GM23338 (cell line): ENCODE measurements around the gene PDE6H. TPM values are rescaled to one million over a fixed set of nuclear protein-coding genes. Genes with fewer than 3 reads are reported as not detected.

ENCODE experiments used
- ATAC-seq: fragments of 200-7000 bp; cut with Tn5 transposase; 3 replicates; pipeline ENCODE4 v1.9.1; 2020
- DNase-seq: peaks from one replicate; pipeline ENCODE4 v3.0.0-alpha.2; 2015; ENCODE audit warnings: low spot score
- H2AFZ ChIP-seq: fragments of 200-600 bp; sonication (generic); 2 replicates; pipeline ENCODE4 v1.8.0; 2016; ENCODE audit warnings: antibody characterized with exemption, mild to moderate bottlenecking, moderate library complexity
- H3F3A ChIP-seq: fragments of 200-600 bp; sonication (generic); replicated peaks from 2 replicates; pipeline ENCODE4 v1.8.0; 2017; ENCODE audit warnings: antibody characterized with exemption, mixed run types, low read depth
- H3K27ac ChIP-seq: fragments of 200-600 bp; sonication (generic); 2 replicates; pipeline ENCODE4 v1.6.1; 2016; ENCODE audit warnings: low read depth
- H3K27me3 ChIP-seq: fragments of 200-600 bp; sonication (generic); 2 replicates; pipeline ENCODE4 v1.8.0; 2016; ENCODE audit warnings: mild to moderate bottlenecking, mixed run types, moderate library complexity; ENCODE audit not compliant: insufficient read depth
- H3K36me3 ChIP-seq: fragments of 200-600 bp; sonication (generic); 2 replicates; pipeline ENCODE4 v1.8.0; 2016; ENCODE audit warnings: mild to moderate bottlenecking; ENCODE audit not compliant: insufficient read depth
- H3K4me1 ChIP-seq: fragments of 200-600 bp; sonication (generic); 2 replicates; pipeline ENCODE4 v1.8.0; 2016; ENCODE audit warnings: mild to moderate bottlenecking, moderate library complexity; ENCODE audit not compliant: insufficient read depth
- H3K4me2 ChIP-seq: fragments of 200-600 bp; sonication (generic); 2 replicates; pipeline ENCODE4 v1.7.1; 2017; ENCODE audit warnings: mixed run types
- H3K4me3 ChIP-seq: fragments of 200-600 bp; sonication (generic); 2 replicates; pipeline ENCODE4 v1.6.1; 2016; ENCODE audit warnings: mixed run types
- H3K79me2 ChIP-seq: fragments of 200-600 bp; sonication (generic); replicated peaks from 2 replicates; pipeline ENCODE4 v1.8.0; 2017; ENCODE audit warnings: mild to moderate bottlenecking; ENCODE audit not compliant: insufficient read depth
- H3K9me2 ChIP-seq: fragments of 200-600 bp; sonication (generic); 2 replicates; pipeline ENCODE4 v1.8.0; 2017; ENCODE audit not compliant: insufficient read depth
- H4K20me1 ChIP-seq: fragments of 200-600 bp; sonication (generic); replicated peaks from 2 replicates; pipeline ENCODE4 v1.8.0; 2017; ENCODE audit warnings: mild to moderate bottlenecking; ENCODE audit not compliant: insufficient read depth
- H3K27ac Mint-ChIP-seq: 2 replicates; pipeline ENCODE4 v1.8.0; 2020; ENCODE audit warnings: inconsistent platforms, mild to moderate bottlenecking, moderate library complexity, mixed read lengths
- H3K27me3 Mint-ChIP-seq: 3 replicates; pipeline ENCODE4 v1.8.0; 2022; ENCODE audit warnings: low read depth, mild to moderate bottlenecking, moderate library complexity, mixed read lengths, inconsistent platforms; ENCODE audit not compliant: insufficient read depth, poor library complexity
- H3K36me3 Mint-ChIP-seq: 3 replicates; pipeline ENCODE4 v1.8.0; 2021; ENCODE audit warnings: low read depth, mild to moderate bottlenecking, inconsistent platforms, moderate library complexity, mixed read lengths
- H3K4me1 Mint-ChIP-seq: 3 replicates; pipeline ENCODE4 v1.8.0; 2020; ENCODE audit warnings: mild to moderate bottlenecking, inconsistent platforms, mixed read lengths
- H3K4me3 Mint-ChIP-seq: 3 replicates; pipeline ENCODE4 v1.8.0; 2021; ENCODE audit warnings: moderate library complexity, mild to moderate bottlenecking, inconsistent platforms, mixed read lengths
- H3K9me3 Mint-ChIP-seq: 3 replicates; pipeline ENCODE4 v1.8.0; 2020; ENCODE audit warnings: moderate library complexity, mild to moderate bottlenecking, inconsistent platforms, mixed read lengths
- CREB1 ChIP-seq: fragments of 250-450 bp; sonication (Bioruptor Pico); IDR thresholded peaks from 2 replicates; pipeline ENCODE4 v1.5.0; 2020; ENCODE audit warnings: low read depth, mild to moderate bottlenecking, moderate library complexity
- EZH2 ChIP-seq: fragments of 200-600 bp; sonication (generic); IDR thresholded peaks from one replicate; pipeline ENCODE4 v1.8.0; 2017; ENCODE audit warnings: antibody characterized with exemption, mild to moderate bottlenecking, low read depth; ENCODE audit not compliant: unreplicated experiment
- EZH2phosphoT487 ChIP-seq: fragments of 200-600 bp; sonication (generic); IDR thresholded peaks from one replicate; pipeline ENCODE4 v1.8.1; 2018; ENCODE audit warnings: antibody characterized with exemption; ENCODE audit not compliant: unreplicated experiment
- JUNB ChIP-seq: IDR thresholded peaks from one replicate; pipeline ENCODE4 v1.6.1; 2016; ENCODE audit warnings: antibody characterized with exemption; ENCODE audit not compliant: unreplicated experiment
- NANOG ChIP-seq: IDR thresholded peaks from 2 replicates; pipeline ENCODE4 v1.6.1; 2016; ENCODE audit warnings: antibody characterized with exemption, borderline replicate concordance
- STAT1 ChIP-seq: IDR thresholded peaks from one replicate; pipeline ENCODE4 v1.6.1; 2016; ENCODE audit warnings: antibody characterized with exemption; ENCODE audit not compliant: unreplicated experiment
- ZNF114 ChIP-seq: fragments of 250-450 bp; sonication (Bioruptor Pico); IDR thresholded peaks from 2 replicates; pipeline ENCODE4 v1.5.0; 2020; ENCODE audit warnings: mild to moderate bottlenecking, moderate library complexity
- ZNF331 ChIP-seq: fragments of 250-450 bp; sonication (Bioruptor Pico); IDR thresholded peaks from 2 replicates; pipeline ENCODE4 v1.5.0; 2020; ENCODE audit warnings: low read depth, mild to moderate bottlenecking, moderate library complexity
- polyA plus RNA-seq: library from polyadenylated mRNA; unstranded; fragments of >200 nt; fragmentation: Nextera tagmentation; extraction: Ambion mirVana; gene quantifications from 2 replicates; pipeline ENCODE4 v1.2.1, GENCODE V29; 2016
- total RNA-seq: library from RNA; depleted of rRNA; stranded (reverse); fragments of >200 nt; shearing (Covaris generic); gene quantifications from 2 replicates; pipeline ENCODE4 v1.2.3, GENCODE V29; 2014
- TF ChIP-seq, protein P1 (sequence below): IDR thresholded peaks from 2 replicates; pipeline ENCODE4 v1.6.1; 2016; ENCODE audit warnings: antibody characterized with exemption
- TF ChIP-seq, protein P2 (sequence below): fragments of 250-450 bp; sonication (Bioruptor Pico); IDR thresholded peaks from 2 replicates; pipeline ENCODE4 v1.5.0; 2020; ENCODE audit warnings: mild to moderate bottlenecking, moderate library complexity
- TF ChIP-seq, protein P3 (sequence below), 2 experiments: fragments of 200-600 bp in 1 of 2; sonication (generic) in 1 of 2; conservative IDR thresholded peaks; 2 replicates each; pipeline versions ENCODE4 v1.5.1 to v1.6.1; 2016 to 2017; ENCODE audit warnings: antibody characterized with exemption in 2 of 2, low read depth in 2 of 2, mild to moderate bottlenecking in 2 of 2, moderate library complexity in 1 of 2

PDE6H gene
- total and polyA plus RNA-seq, 2 experiments from 2014 or later: not detected

DNA sequence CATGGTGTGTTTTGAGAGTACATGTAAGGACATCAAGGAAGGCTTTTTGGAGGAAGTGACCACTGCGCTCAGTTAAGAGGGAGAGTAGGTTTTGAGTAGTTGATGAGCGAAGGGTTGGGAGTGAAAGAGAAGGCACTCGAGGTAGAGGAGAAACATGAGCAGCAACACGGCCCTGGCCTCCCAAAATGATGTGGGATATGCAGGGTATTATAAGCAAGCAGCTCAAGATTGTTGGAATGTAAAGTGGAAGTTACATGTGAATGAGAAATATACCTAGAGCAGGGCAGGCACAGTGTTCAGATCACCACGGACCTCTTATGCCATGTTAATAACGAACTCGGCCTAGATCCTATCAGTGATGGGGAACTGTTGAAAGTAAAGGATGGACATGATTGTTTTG, 9.3 kb upstream of the PDE6H start:
- ATAC-seq (no peak), DNase-seq (no peak)
- TF ChIP-seq CREB1 (CRISPR knock-in tag): no peak
- H4K20me1 ChIP-seq: no peaks in the 10 kb centered on the region
- no peaks in the 10 kb centered on the region; the same call in 1 of the 2 replicates for H3K9me2 ChIP-seq
- Mint-ChIP-seq H3K36me3 (no peaks in the 10 kb centered on the region), H3K27ac (no peak overlapping the region), H3K9me3 (no peaks in the 10 kb centered on the region), H3K4me3 (no peak overlapping the region), H3K4me1 (peaks cover 10% of the 10 kb centered on the region), H3K27me3 (no peaks in the 10 kb centered on the region)
- no peak overlapping the region for H2AFZ ChIP-seq
- H3K27me3 ChIP-seq: no peaks in the 10 kb centered on the region
- no peak overlapping the region for H3K27ac ChIP-seq
- H3K4me2 ChIP-seq: no peak overlapping the region
- no peaks in the 10 kb centered on the region for H3K36me3 ChIP-seq
- H3K79me2 ChIP-seq: no peaks in the 10 kb centered on the region
- no peak overlapping the region for H3K4me3 ChIP-seq
- H3F3A ChIP-seq: no peaks in the 10 kb centered on the region
- no peaks in the 10 kb centered on the region for H3K4me1 ChIP-seq

DNA sequence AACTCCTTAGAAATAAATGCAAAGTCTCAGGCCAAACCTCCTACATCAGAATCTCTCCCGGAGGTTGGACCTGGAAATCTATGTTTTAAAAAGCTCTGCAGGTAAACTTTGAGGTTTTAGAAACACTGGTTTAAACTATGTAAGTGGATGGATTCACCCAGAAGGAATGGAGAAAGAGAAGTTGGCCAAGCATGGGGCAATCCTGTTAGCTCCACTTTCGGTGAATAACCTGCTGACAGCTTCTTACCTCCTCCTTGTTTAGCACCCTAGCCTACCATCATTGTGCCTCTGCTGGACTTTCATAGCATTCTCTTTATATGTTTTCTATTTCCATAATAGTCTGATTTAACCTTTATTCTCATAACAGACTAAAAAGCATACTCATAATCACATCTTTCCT, 8.4 kb upstream of the PDE6H start:
- no peak for DNase-seq
- Mint-ChIP-seq H3K27me3 (no peaks in the 10 kb centered on the region), H3K9me3 (no peaks in the 10 kb centered on the region), H3K4me1 (peaks cover 10% of the 10 kb centered on the region), H3K36me3 (no peaks in the 10 kb centered on the region), H3K4me3 (no peak overlapping the region), H3K27ac (no peak overlapping the region)
- Histone ChIP-seq H3K4me2 (no peak overlapping the region), H3K79me2 (no peaks in the 10 kb centered on the region), H3K9me2 (no peaks in the 10 kb centered on the region; the same call in 1 of the 2 replicates), H3K27ac (no peak overlapping the region), H3K4me1 (no peaks in the 10 kb centered on the region), H4K20me1 (no peaks in the 10 kb centered on the region), H2AFZ (no peak overlapping the region), H3K4me3 (no peak overlapping the region), H3F3A (no peaks in the 10 kb centered on the region), H3K36me3 (no peaks in the 10 kb centered on the region), H3K27me3 (no peaks in the 10 kb centered on the region)
- no peak for ATAC-seq
- TF ChIP-seq, protein P1, sequence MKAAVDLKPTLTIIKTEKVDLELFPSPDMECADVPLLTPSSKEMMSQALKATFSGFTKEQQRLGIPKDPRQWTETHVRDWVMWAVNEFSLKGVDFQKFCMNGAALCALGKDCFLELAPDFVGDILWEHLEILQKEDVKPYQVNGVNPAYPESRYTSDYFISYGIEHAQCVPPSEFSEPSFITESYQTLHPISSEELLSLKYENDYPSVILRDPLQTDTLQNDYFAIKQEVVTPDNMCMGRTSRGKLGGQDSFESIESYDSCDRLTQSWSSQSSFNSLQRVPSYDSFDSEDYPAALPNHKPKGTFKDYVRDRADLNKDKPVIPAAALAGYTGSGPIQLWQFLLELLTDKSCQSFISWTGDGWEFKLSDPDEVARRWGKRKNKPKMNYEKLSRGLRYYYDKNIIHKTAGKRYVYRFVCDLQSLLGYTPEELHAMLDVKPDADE: no peak
- TF ChIP-seq CREB1 (CRISPR knock-in tag) (no peak), ZNF331 (CRISPR knock-in tag) (no peak), NANOG (no peak), EZH2phosphoT487 (no peak), STAT1 (no peak), EZH2 (no peak), ZNF114 (CRISPR knock-in tag) (no peak), JUNB (no peak)
- TF ChIP-seq, protein P2, sequence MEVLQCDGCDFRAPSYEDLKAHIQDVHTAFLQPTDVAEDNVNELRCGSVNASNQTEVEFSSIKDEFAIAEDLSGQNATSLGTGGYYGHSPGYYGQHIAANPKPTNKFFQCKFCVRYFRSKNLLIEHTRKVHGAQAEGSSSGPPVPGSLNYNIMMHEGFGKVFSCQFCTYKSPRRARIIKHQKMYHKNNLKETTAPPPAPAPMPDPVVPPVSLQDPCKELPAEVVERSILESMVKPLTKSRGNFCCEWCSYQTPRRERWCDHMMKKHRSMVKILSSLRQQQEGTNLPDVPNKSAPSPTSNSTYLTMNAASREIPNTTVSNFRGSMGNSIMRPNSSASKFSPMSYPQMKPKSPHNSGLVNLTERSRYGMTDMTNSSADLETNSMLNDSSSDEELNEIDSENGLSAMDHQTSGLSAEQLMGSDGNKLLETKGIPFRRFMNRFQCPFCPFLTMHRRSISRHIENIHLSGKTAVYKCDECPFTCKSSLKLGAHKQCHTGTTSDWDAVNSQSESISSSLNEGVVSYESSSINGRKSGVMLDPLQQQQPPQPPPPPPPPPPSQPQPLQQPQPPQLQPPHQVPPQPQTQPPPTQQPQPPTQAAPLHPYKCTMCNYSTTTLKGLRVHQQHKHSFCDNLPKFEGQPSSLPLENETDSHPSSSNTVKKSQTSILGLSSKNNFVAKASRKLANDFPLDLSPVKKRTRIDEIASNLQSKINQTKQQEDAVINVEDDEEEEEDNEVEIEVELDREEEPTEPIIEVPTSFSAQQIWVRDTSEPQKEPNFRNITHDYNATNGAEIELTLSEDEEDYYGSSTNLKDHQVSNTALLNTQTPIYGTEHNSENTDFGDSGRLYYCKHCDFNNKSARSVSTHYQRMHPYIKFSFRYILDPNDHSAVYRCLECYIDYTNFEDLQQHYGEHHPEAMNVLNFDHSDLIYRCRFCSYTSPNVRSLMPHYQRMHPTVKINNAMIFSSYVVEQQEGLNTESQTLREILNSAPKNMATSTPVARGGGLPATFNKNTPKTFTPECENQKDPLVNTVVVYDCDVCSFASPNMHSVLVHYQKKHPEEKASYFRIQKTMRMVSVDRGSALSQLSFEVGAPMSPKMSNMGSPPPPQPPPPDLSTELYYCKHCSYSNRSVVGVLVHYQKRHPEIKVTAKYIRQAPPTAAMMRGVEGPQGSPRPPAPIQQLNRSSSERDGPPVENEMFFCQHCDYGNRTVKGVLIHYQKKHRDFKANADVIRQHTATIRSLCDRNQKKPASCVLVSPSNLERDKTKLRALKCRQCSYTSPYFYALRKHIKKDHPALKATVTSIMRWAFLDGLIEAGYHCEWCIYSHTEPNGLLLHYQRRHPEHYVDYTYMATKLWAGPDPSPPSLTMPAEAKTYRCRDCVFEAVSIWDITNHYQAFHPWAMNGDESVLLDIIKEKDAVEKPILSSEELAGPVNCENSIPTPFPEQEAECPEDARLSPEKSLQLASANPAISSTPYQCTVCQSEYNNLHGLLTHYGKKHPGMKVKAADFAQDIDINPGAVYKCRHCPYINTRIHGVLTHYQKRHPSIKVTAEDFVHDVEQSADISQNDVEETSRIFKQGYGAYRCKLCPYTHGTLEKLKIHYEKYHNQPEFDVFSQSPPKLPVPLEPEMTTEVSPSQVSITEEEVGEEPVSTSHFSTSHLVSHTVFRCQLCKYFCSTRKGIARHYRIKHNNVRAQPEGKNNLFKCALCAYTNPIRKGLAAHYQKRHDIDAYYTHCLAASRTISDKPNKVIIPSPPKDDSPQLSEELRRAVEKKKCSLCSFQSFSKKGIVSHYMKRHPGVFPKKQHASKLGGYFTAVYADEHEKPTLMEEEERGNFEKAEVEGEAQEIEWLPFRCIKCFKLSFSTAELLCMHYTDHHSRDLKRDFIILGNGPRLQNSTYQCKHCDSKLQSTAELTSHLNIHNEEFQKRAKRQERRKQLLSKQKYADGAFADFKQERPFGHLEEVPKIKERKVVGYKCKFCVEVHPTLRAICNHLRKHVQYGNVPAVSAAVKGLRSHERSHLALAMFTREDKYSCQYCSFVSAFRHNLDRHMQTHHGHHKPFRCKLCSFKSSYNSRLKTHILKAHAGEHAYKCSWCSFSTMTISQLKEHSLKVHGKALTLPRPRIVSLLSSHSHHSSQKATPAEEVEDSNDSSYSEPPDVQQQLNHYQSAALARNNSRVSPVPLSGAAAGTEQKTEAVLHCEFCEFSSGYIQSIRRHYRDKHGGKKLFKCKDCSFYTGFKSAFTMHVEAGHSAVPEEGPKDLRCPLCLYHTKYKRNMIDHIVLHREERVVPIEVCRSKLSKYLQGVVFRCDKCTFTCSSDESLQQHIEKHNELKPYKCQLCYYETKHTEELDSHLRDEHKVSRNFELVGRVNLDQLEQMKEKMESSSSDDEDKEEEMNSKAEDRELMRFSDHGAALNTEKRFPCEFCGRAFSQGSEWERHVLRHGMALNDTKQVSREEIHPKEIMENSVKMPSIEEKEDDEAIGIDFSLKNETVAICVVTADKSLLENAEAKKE (CRISPR knock-in tag): no peak
- TF ChIP-seq, protein P3, sequence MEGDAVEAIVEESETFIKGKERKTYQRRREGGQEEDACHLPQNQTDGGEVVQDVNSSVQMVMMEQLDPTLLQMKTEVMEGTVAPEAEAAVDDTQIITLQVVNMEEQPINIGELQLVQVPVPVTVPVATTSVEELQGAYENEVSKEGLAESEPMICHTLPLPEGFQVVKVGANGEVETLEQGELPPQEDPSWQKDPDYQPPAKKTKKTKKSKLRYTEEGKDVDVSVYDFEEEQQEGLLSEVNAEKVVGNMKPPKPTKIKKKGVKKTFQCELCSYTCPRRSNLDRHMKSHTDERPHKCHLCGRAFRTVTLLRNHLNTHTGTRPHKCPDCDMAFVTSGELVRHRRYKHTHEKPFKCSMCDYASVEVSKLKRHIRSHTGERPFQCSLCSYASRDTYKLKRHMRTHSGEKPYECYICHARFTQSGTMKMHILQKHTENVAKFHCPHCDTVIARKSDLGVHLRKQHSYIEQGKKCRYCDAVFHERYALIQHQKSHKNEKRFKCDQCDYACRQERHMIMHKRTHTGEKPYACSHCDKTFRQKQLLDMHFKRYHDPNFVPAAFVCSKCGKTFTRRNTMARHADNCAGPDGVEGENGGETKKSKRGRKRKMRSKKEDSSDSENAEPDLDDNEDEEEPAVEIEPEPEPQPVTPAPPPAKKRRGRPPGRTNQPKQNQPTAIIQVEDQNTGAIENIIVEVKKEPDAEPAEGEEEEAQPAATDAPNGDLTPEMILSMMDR (conservative IDR thresholded peaks at IDR 0.05; ENCODE audit: low read depth in 2 of 2): no peak
